ENCODE data around the gene MOK.
"Not testable (repeated sequence)": the region's sequence is repeated elsewhere in the genome, so short reads cannot be mapped to it uniquely, and the experiment has no call there.

MOK gene

DNA sequence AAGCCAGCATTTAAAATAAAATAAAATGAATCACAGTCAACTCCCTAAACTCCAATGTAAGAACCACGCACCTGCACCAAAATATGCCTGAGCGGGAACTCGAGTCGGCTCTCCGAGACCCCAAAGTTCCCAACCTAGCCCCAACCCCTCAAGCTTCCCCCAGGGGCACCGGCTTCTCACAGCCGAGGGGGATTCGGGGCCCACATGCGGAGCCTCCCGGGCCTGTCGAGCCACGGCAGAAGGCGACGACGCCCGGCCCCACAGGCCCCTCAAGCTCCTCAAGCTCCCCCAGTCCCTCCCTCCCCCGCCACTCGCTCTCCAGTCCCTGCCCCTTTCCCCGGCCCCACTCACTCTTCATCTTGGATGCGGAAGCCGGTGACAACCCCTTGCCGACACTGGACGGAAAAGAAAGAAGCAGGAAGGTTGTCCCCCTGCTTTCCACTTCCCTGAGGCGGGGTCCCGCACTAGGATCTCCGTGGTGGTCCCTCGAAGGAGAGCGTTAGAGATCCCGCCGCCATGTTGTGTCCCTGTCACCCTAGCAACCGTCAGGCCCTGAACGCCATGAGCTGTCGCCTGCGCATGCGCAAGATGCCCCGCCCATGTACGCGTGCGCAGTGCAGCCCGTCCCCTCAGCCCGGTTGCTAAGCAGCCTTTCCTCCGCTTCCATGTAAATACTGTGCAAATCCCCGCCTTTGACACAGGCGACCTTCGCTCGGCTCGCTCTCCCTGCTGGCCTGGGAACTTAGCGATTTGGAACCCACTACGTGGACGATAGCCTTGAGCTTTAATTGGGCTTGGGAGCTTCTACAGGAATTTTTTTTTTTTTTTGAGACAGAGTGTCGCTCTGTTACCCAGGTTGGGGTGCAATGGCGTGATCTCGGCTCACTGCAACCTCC, at the start of gene MOK:
TSS of gene MOK (minus strand) at position 554 of the 896 bp plus-strand sequence. CDS start at position 358, 196 bp downstream.
- DNase-seq (ENCODE audit: low read depth in 2 of 2, low spot score in 1 of 2), result peak; percentile 92 to 93

DNA sequence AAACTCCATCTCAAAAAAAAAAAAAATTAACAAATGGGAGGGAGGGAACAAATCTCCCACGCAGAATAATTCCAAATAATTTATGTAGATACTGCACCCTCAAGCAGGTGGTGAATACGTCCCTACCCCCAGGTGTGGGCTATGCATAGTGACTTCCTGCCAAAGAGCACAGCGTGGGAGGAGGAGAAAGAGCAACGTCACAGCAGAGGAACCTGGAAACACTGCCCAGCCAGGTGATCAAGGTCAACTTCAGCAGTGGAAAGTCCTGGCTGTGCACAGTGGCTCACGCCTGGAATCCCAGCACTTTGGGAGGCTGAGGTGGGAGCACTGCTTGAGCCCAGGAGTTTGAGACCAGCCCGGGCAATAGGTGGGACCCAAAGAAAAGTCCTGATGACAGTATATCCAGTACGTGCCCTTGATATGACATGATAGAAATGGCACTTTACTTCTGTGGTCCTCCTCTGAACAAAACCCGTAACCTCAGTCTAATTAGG, 48.2 kb upstream of the MOK start:
- no peak for DNase-seq (ENCODE audit: low read depth in 2 of 2, low spot score in 1 of 2)

DNA sequence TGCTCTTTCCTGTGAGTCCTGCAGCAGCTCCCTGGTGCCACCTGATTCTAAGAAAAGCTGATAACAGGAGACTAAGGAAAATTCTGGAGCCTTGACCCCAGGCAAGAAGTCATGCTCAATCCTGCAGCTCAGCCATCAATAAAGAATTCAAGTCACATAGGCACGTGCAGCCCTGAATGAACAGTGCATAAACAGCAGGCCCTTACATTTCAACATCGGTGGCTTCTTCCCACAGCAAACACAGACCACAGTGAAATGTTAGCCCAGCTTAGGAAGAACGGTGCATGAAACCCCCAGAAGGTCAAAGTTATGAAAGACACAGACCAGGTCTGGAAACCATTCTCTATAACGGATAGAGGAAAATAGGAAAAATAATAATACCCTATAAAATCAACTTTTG, 47.2 kb upstream of the MOK start:
- no peak for DNase-seq (ENCODE audit: low read depth in 2 of 2, low spot score in 1 of 2)

DNA sequence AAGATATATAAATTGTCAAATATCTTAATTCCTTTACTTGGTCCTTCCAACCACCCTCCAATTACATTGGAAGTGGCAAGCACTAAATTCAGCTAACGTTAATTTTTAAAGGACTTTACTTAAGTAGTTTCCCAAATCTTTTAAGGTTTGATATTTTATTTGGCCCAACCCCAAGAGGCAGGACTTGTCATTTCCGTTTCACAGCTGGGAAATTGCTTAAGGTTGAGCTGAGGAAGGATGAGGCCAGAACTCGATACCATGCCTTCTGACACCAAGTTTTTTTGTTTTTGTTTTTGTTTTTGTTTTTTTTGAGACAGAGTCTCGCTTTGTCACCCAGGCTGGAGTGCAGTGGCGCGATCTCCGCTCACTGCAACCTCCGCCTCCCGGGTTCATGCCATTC, 46.6 kb upstream of the MOK start:
- DNase-seq (ENCODE audit: low read depth in 2 of 2, low spot score in 1 of 2), result not testable (repeated sequence)

DNA sequence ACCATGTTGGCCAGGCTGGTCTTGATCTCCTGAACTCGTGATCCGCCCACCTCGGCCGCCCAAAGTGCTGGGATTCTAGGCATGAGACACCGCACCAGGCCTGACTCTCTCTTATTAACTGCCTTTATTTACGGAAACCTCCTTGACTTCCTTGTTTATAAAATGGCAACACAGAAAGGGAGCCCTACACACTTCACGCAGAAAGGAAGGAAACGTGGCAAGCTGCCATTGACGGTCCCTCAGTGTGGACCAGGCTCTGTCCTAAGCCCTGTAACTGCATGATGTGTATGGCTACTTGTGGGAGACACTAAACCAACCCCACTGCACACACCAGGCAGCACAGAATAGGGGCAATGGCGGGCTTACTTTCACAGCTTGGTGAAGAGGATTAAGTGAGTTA, 46.1 kb upstream of the MOK start:
- DNase-seq (ENCODE audit: low read depth in 2 of 2, low spot score in 1 of 2), result no peak

DNA sequence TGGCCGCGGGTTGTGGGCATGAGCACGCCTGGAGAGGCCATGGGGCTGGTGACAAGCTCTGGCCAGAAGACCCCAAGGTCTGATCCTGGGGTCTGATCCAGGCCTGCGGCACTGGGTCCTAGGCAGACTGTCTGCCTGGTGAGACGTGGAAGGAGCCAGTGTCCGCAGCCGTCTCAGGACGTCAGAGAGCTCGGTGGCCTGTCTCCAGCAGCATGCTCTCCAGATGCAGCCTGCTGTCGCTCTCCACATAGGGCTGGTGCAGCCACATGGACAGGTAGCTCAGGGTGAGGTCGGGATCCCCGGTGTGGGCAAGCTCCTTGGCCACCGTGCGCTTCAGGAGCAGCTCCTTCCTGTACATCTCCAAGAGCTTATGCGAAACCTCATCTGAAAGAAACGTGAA, 43.4 kb upstream of the MOK start:
- DNase-seq (ENCODE audit: low read depth in 2 of 2, low spot score in 1 of 2), result no peak

DNA sequence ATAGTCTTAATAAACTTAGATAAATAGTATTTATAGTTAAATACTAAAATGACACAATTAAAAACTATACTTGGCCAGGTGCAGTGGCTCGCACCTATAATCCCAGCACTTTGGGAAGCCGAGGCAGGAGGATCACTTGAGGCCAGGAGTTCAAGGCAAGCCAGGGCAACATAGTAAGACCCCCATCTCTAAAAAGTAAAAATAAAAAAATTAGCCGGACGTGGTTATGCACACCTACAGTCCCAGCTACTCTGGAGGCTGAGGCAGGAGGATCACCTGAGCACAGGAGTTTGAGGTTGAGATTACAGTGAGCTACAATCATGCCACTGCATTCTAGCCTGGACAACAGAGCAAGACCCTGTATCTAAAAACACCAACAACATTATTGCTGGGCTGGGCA, 41.7 kb upstream of the MOK start:
- DNase-seq (ENCODE audit: low read depth in 2 of 2, low spot score in 1 of 2), result no peak

DNA sequence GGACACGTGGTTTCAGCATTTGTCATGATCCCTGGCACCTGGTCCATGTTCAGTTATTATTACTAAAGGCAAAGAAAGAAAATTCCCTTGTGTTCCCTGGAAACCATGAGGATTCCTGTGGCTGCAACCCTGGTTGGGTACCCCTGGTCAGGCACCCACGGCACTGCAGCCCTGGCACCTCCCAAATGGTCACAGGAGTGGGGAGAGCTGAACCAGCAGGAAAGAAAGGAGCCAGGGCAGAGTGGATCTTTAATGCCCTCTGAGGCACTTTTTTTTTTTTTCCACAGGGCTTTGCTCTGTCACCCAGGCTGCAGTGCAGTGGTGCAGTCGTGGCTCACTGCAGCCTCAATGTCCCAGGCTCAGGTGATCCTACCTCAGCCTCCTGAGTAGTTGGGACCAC, 40.3 kb upstream of the MOK start:
- DNase-seq (ENCODE audit: low read depth in 2 of 2, low spot score in 1 of 2), result no peak

DNA sequence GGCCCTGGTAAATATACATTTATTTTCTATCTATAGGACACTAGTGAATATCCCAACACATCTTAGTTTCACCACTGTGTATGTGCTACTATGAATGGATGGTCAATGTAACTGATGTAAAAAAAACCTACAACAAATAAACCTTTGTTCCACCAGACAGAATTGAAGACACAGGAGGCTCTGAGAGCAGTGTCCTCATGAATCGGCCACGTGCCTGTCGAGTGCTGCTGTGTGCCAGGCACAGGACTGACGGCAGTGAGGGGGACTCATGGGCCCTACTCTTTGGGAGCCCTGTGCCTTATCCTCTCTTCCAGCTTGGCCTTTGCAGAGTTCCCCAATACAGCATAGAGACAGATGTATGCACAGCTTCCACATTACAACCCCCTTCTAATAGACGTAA, 39.5 kb upstream of the MOK start:
- DNase-seq (ENCODE audit: low read depth in 2 of 2, low spot score in 1 of 2), result no peak

DNA sequence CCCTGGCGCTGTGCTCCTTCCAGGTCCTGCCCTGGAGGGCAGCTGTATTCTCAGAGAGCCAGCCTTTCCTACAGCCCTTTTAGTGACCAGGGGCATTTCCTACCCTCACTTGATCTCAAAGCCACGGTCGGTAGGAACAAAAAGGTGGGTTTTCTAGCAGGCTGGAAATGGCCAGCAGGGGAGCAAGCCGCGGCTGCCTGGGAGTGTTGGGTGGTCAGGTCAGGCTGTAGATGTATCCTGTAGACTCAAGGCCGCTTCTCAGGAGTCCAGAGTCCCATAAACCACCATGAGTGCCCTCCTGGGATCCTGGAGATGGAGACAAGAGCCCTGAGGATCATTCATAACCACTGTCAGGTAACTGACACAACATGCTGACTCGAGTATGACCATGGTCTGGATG, 39.1 kb upstream of the MOK start:
- DNase-seq (ENCODE audit: low read depth in 2 of 2, low spot score in 1 of 2), result no peak

GRCh38 chr14:102342238-102342637, 37.3 kb upstream of the MOK start:
- DNase-seq (ENCODE audit: low read depth in 2 of 2, low spot score in 1 of 2), result no peak

GRCh38 chr14:102341566-102341965, 36.6 kb upstream of the MOK start:
- no peak for DNase-seq (ENCODE audit: low read depth in 2 of 2, low spot score in 1 of 2)

GRCh38 chr14:102338724-102339123, 33.8 kb upstream of the MOK start:
- no peak for DNase-seq (ENCODE audit: low read depth in 2 of 2, low spot score in 1 of 2)

- DNase-seq (ENCODE audit: low read depth in 2 of 2, low spot score in 1 of 2), result no peak
Observed at GRCh38 chr14:102335163-102335562, 30.2 kb upstream of the MOK start.

- DNase-seq (ENCODE audit: low read depth in 2 of 2, low spot score in 1 of 2), result no peak
Observed at GRCh38 chr14:102333795-102334705, 29.1 kb upstream of the MOK start.

GRCh38 chr14:102333390-102333789, 28.4 kb upstream of the MOK start:
- no peak for DNase-seq (ENCODE audit: low read depth in 2 of 2, low spot score in 1 of 2)

- no peak for DNase-seq (ENCODE audit: low read depth in 2 of 2, low spot score in 1 of 2)
Observed at GRCh38 chr14:102330806-102331205, 25.8 kb upstream of the MOK start.

- not testable (repeated sequence) for DNase-seq (ENCODE audit: low read depth in 2 of 2, low spot score in 1 of 2)
Observed at GRCh38 chr14:102329381-102329780, 24.4 kb upstream of the MOK start.

DNA sequence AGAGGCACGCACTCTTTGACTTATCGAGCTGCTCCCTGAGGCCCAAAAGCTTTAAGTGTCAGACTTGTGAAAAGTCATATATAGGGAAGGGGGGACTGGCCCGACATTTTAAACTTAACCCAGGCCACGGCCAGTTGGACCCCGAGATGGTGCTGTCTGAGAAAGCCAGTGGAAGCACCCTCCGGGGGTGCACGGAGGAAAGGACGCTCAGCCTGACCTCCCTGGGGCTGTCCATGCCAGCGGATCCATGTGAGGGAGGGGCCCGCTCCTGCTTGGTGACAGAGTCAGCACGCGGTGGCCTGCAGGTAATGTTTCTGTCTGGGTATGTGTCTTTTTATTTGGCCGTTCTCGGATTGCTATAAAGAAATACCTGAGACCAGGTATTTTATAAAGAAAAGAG, 21.6 kb upstream of the MOK start:
- no peak for DNase-seq (ENCODE audit: low read depth in 2 of 2, low spot score in 1 of 2)

- no peak for DNase-seq (ENCODE audit: low read depth in 2 of 2, low spot score in 1 of 2)
Observed at GRCh38 chr14:102325791-102326345, 20.9 kb upstream of the MOK start.

DNA sequence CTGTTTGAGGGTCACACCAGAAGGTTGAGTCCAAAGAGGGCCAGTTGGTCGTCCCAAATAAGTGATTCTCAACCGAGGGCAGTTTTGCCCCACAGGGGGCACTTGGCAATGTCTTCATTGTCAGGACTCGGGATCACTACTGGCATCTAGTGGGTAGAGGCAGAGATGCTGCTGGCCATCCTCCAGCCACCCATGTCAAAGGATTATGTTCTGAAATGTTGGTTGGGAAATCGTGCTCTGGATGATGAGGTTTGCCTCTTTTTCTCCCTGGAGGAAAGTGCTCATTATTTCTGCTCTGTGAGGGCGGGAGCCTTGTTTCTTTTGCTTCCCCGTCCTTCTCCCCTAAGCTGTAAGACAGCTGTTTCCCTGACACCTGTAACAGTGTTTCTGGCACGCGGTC, 18.1 kb upstream of the MOK start:
- no peak for DNase-seq (ENCODE audit: low read depth in 2 of 2, low spot score in 1 of 2)
